GM03348 (cell line): ENCODE results near the gene LIPI.
A peak's percentile ranks its signal among the peaks of the same experiment; 100 is the strongest.
"Not testable (repeated sequence)": the region's sequence is repeated elsewhere in the genome, so short reads cannot be mapped to it uniquely, and the experiment has no call there.

Experiments used
- DNase-seq: peaks from one replicate; pipeline ENCODE4 v3.0.0; 2012; ENCODE audit warnings: low spot score

Gene LIPI

DNA sequence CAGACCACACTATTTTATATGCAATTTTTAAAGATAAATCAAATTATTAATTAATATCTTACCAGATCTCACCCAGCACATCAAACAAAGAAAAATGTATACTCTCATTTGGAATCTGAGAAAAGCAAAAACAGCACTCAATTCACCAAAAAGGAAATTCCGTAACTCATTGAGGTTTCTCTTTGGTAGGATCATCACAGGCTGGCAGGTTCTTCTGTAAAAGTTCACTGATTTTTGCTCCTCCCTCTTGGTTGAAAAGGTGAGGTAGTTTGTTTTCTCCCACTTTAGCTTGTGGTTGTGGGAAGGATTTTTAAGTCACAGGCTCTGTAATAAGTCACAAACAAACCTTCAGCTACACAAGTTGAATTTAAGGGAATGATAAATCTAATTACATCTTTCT lies at the start of gene LIPI:
Gene LIPI, minus strand, starts transcription at position 218 of the 400 bp plus-strand sequence. Its CDS starts 110 bp downstream, at position 108.
- no peak for DNase-seq

DNA sequence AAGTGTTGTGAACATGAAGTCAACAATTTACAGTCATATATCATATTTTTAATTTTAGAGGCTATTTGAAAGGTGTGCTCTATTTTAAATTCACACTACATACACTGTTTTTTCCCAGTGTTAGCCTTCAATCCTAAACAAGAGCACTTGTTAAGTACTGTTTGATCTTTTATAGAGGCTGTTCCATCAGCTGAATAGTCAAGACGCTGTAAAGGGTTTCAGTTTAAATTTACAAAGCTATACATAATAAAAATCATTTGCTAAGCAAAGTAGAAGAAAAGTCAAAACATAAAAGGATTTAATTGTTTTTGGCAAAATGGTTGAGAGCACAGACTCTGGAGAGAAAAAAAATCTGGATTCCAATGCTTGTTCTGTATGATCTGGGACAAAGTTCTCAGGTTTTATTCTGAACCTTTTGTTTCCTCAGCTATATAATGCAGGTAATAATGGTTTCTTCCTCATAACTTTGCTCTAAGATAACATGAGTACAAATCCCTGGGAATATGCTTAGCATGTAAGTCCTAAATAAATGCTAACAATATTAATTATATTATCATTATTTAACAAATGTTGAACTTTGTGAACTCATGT lies 49.5 kb upstream of the LIPI start:
- no peak for DNase-seq

DNA sequence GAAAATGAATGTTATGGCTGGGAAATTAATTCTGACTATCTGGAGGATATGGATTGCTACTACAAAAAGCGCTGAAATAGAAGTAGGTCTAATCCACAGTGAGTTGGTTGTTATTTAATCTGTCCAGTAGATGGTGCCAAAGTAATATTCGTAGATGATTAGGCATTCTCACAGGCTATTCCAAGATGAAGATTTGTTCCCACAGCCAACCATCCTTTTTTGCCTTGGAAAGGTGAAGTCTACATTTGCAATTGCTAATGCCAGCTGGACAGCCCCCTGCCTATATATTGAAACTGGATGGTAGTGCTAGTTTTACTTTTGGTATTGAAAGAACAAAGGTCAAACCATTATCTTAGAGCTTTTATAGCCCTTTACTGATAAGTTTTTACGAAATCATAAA lies 49.0 kb upstream of the LIPI start:
- DNase-seq = peak; percentile 60

DNA sequence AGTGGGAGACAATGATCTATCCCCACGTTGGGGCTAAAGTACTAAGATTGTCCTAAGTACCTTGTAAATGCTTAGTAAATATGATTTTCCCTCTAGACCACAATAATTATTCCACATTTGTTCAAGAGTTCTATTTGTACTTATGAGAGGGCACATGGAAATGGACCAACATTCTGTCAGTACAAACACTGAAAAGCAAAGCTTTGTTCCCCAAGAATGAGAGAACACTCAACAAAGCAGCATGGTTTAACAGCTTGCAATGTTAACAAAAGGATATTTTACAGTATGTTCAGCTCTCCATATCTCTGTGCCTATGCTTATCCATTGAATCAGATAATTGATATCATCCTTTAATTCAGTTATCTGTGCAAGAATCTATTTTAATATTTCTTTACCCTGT lies 40.6 kb upstream of the LIPI start:
- DNase-seq = no peak

DNA sequence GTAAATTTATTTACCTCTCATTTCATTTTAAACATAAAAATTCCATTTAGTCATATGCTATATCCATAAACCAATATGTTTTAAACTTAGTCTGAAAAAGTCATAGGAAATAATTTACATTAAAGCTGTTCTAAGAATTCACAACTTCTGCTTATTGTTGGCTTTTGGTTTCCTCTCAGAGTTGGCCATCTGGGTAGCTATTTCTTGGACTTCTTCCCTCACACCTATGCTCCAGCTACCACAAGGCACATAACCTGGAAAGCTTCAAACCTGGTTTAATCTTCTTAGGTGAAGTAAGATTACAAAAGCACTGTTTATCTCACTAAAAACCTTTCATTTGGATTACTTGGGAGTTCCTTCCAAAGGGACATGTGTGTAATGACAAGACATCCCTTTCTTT lies 35.0 kb upstream of the LIPI start:
- no peak for DNase-seq

DNA sequence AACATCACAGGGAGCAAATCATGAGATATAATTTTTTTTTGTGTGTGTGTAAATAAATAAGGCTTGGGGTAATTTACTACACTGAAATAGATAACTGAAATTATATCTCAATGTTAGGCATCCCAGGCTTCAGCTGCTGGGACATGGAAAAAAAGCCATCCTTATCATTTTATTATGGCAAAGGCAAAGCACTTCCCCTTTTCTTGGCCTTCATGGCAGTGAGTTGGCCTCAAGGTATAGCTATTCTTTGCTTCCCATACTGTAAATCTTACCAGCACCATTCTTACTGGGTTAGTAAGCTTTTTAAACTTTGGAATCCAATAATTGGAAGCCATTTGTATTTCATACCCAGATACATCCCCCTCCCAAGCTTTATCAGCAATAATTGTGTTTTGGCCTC lies 34.2 kb upstream of the LIPI start:
- no peak for DNase-seq

DNA sequence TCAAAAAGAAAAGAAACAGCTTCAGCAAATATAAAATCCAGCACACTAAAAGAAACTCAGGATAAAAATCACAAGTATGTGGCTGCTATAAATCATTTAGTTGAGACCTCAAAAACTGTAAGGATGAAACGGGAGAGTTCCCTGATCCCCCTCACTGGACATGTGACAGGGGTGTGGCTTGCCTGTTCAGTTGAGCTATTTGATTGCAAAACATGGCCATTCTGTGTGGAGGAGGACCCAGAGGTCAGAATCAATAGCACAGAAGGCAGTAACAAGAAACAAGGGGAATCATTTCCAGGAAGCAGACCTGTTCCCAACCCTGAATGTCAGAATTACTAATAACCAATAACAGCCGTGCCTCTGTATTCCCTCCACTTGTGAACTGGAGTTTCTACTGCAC lies 33.1 kb upstream of the LIPI start:
- DNase-seq = no peak

DNA sequence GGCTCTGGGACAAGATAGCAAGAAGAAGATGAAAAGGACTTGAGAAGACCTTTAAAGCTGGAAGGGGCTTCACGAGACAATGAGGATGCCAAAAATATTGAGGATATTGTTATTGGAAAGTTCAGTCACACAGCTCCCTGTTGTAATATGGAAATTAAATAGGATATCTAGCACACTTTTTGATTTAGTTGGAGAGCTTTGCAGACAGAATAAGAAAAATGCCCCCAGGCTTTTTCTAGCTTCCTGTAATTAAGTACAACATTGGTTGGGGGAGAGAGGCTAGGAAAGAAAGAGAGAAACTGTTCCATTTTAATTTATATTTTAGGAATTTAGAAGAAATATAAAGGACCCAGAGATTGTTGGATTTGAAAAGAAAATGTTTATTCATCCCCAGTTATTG lies 32.7 kb upstream of the LIPI start:
- DNase-seq = no peak

DNA sequence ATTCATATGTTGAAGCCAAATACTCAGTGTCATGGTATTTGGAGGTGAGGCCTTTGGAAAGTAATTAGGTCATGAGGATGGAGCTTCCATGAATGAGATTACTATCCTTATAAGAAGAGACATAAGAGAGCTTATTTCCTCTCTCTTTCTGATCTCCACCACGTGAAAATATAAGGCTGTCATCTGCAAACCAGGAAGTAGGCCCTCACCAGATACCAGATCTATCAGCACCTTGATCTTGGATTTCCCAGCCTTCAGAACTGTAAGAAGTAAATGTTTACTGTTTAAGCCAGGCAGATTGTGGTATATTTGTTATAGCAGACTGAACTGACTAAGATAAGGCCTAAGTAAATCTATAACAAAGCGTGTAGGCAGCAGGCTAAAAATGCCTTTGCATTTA lies 30.5 kb upstream of the LIPI start:
- no peak for DNase-seq

DNA sequence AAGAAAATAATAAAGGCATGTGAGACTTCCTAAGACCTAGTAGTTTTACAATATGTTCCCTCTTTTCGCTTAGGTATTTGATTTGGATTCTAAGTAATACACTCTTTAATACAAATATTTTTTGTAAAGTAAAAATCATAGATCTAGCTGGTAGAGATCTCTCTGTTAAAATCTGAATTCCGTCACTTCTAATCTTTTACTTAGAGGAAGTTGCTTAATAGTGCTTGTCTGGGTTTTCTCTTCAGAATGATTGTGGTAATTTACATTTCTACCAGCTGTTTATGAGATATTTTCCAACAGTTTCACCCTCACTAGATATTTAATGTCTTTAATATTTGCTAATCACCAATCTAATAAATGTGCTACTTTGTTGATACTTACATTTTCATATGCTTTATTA lies 28.5 kb upstream of the LIPI start:
- no peak for DNase-seq

DNA sequence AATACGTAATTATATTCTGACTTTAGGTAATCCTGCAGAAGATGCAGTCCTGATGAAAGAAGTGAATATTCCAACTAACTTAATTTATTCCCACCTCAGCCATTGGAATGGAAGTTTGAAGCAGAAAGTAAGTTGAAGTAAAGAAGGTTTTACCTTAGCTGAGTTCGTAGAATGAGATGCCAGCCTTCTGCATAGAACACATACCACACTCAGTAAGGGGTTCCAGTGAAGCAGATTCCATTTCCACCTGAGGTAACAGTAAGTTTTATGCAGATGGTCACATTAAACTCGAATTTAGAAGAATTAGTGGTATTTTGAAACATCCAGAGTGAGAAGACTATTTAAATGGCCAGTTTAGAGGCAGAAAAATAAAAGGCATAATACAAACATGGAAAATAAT lies 25.4 kb upstream of the LIPI start:
- no peak for DNase-seq

DNA sequence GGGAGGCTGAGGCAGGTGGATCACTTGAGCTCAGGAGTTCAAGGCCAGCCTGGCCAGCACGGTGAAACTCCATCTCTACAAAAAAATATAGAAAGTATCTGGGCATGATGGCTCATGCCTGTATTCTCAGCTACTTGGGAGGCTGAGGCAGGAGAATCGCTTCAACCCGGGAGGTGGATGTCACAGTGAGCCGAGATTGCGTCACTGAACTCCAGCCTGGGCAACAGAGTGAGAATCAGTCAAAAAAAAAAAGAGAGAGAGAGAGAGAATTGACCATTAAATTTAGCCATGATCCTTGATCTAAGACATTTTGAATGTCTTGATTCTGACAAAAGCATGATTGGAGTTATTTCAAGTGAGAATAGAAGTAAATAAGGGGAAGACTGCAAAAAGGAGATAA lies 24.3 kb upstream of the LIPI start:
- no peak for DNase-seq

DNA sequence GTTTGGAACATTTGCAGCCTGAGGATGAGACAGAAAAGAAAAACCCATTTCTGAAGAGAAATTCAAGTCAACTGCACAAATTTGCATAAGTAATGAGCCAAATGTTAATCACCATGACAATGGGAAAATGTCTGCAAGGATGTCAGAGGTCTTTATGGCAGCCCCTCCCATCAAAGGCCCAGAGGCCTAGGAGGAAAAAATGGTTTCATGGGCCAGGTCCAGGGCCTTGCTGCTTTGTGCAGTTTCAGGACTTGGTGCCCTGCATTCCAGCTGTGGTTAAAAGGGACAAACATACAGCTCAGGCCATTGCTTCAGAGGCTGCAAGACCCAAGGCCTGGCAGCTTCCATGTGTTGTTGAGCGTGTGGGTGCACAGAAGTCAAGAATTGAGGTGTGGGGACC lies 18.6 kb upstream of the LIPI start:
- no peak for DNase-seq

DNA sequence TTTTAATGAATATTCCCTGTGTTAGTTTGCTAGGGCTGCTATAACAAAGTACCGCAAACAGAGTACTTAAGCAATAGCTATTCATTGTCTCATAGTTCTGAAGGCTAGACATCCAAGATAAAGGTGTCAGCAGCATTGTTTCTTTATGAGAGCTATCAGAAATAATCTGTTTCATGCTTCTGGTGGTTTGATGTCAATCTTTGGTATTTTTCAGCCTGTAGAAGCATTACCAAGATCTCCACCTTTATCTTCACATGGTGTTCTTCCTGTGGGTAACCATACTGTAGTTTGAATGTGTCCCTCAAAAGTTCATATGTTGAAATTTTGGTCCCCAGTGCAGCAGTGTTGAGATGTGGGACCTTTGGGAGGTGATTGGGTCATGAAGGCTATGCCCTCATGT lies 12.6 kb upstream of the LIPI start:
- no peak for DNase-seq

DNA sequence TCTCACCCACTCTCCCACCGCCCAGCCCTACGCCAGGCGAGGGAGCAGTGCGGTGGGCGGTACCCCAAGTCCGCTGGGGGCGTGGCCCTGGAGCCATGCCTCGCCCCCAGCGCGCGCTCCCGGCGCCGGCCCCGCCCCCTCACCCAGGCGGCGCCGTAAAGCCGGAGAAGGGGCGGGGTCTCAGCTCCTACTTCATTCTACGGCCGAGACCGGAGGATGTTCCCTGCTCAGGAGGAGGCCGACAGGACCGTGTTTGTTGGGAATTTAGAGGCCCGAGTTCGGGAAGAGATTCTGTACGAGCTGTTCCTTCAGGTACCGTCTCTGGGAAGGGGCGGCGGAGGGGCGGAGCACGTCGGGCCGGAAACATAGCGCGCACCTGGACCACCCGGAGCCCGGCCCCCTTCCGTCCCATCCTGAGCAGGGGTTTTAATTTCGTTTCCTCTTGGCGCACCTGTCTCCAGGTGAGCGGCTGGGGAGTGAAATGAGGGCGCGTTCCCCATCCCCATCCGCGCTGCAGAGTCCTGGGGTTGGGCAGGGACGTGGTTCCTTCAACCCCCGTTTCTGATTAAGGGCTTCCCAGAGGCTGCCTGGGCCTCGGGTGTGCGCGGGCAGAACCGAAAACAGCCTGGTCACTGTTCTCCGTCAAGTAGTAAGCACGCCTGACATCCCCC lies 5.4 kb upstream of the LIPI start, which contains the start of gene RBM11:
Gene RBM11, plus strand, starts transcription at position 187 of the 671 bp plus-strand sequence. Its CDS starts 30 bp downstream, at position 217.
- DNase-seq = peak; percentile 68

DNA sequence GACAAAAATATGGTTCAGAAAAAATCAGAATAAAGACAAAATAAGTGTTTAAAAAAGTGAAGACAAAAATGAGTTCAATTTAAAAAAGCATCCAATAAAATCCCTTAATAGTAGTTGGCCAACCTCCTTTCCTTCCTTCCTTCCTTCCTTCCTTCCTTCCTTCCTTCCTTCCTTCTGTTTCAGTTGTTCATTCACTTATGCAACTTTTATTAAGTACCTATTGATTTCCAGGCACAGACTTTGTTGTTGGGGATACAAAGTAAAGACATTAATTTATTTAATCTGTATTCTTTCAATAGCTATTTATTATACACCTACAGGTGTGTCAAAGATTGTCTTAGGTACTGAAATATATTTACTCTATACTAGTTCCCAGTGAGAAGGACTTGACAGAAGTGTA lies 2.4 kb upstream of the LIPI start:
- DNase-seq = no peak

DNA sequence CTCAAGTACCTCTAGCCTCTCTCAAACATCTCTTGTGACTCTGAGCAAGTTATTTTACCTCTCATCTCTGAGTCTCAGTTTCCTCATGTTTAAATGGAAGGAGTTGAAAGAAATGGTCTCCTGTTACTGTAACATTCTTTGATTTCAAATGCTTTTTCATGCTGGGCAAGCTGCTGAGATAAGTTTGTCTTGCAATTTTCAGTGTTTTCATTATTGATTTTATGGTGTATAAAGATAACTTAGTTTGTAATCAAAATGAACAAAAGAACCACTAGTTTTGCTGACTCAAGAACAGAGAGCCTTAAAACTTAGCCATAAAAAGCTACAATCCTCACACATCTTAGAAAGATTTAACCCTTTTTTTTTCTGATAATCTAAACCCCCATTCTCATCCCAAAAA lies 4.5 kb downstream of the LIPI start:
- DNase-seq = no peak

DNA sequence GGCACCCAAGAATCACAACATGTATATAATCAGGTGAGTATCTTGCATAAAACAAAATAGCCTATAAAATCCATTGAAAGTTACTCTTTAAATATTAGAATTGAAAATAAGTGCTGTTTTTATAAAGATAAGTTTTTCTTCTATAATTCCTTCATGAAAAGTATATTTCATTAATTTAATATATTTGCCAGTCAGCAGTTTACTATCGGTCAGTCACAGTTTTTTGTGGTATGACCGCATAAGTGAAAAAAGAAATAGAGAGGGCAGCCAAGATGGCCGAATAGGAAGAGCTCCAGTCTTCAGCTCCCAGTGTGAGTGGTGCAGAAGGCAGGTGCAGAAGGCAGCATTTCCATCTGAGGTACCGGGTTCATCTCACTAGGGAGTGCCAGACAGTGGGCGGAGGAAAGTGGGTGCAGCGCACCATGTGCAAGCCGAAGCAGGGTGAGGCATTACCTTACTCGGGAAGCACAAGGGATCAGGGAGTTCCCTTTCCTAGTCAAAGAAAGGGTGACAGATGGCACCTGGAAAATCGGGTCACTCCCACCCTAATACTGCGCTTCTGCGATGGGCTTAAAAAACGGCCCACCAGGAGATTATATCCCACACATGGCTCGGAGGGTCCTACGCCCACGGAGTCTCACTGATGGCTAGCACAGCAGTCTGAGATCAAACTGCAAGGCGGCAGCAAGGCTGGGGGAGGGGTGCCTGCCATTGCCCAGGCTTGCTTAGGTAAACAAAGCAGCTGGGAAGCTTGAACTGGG lies 44.1 kb downstream of the LIPI start:
- DNase-seq = not testable (repeated sequence)

DNA sequence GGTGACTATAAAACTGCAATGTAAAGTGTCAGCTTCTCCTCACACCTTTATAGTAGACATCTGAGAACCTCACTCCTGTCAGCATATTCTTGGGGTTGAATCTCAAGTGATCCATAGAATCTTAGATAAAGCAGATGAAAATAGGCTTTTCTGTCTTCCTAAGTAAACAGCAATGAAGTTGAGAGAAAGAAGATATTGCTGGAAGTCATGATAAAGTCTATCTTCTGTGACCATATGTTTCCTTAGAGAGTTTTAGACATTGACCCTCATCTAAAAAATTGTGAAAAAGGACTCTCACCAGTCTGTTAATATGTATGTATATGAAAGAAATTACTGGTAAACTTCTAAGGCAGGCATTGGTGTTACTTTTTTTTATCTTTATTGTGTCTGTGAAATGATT lies 66.8 kb downstream of the LIPI start:
- no peak for DNase-seq

DNA sequence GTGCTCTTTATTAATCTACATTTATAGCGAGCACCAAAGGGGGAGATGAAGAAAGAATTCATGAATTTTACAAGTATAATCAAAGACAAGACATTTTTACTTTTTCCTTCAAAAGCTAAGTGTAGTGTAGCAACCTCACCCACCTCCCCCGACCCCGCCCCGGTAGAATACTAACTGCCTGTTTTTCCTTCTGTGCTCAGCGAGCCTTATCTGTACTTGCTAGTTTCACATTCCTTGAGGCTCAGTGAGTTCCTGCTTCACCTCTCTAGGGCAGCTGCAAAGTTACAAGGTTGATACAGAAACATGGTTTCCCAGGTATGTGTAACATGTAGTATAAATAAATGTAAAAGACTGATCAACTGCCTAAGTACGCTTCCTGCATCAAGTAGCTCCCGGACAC lies 86.5 kb downstream of the LIPI start:
- DNase-seq = no peak

DNA sequence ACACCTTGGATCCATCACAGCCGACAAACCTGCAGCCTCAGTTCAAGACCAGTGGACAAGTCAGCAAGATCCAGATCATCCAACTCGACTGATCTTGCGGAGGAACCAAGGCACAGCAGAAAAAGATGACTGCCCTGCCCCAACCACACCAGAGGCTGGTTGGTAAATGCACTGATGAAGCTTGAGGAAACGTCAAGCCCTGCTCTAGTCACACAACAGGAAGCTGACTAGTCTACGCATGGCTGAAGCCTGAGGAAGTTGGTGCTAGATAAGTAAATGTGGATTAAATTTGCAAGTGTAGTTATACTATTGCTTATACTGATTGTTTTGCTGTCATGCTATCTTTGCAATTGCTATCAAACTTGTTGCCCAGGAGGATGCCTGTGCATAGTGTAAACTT lies 89.0 kb downstream of the LIPI start:
- DNase-seq = no peak

DNA sequence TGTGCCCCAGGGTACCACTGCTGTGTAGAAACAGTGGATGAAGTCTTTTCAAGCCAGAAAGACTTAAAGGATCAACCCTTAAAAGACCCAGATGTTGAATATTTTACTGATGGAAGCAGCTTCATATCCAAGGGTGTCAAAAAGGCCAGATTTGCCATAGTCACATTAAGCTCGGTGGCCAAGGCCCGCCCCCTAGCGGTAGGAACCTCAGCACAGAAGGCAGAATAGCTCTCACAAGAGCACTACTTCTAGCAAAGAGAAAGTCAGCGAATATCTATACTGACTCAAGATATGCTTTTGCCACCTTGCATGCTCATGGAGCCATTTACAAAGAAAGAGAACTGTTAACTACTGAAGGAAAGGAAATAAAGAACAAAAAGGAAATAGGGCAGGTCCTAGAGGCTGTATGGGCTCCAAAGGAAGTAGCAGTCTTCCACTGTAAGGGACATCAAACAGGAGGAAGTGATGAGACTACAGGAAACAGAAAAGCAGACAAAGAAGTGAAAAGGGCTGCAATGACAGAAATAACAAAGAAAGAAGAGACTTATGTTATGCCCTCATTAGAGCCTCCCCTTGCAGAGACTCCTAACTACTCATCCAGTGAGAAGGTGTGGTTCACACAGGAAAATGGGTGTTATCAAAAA lies 90.5 kb downstream of the LIPI start:
- DNase-seq = peak; percentile 5

DNA sequence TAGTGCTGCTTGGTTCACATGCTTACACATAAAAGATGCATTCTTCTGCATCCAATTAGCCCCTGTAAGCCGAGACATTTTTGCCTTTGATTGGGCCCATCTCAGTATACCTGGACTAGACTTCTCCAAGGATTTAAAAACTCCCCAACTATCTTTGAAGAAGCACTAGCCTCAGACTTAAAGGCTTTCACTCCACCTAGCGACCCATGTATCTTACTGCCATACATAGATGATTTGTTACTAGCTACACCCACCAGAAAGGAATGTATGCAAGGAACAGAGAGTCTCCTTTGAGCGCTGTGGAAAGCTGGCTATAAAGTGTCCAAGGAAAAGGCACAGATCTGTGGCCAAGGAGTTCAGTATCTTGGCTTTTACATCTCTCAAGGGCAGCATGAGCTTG lies 91.7 kb downstream of the LIPI start:
- DNase-seq = no peak
